ENCODE measurements around the gene TFCP2L1. TPM values are rescaled to one million over a fixed set of nuclear protein-coding genes. Genes with fewer than 3 reads are reported as not detected.

Gene TFCP2L1
- total RNA-seq, 2 donors from 2014 or later, result 54.2 to 103 TPM

GRCh38 chr2:121220995-121221394 is 64.0 kb downstream of the TFCP2L1 start:
- Histone ChIP-seq H3K27ac (no peak overlapping the region), H3K4me1 (no peaks in the 10 kb centered on the region), H3K4me3 (no peak overlapping the region), H3K27me3 (no peaks in the 10 kb centered on the region), H3K9ac (ENCODE audit: low read depth in 2 of 2, low read length in 2 of 2) (no peak overlapping the region), H3K9me3 (no peaks in the 10 kb centered on the region), H3K36me3 (peaks cover 5% of the 10 kb centered on the region)
- no peak for TF ChIP-seq CTCF (IDR thresholded peaks at IDR 0.05)
- intact Hi-C loops (cut with DNase I), result no loop called here
- no peak for DNase-seq

- Histone ChIP-seq H3K4me1 (no peaks in the 10 kb centered on the region), H3K9me3 (no peaks in the 10 kb centered on the region), H3K27ac (no peak overlapping the region), H3K36me3 (peaks cover 5% of the 10 kb centered on the region), H3K9ac (ENCODE audit: low read depth in 2 of 2, low read length in 2 of 2) (no peak overlapping the region), H3K27me3 (no peaks in the 10 kb centered on the region), H3K4me3 (no peak overlapping the region)
- intact Hi-C loops (cut with DNase I), result no loop called here
- TF ChIP-seq CTCF (IDR thresholded peaks at IDR 0.05), result no peak
- DNase-seq, result no peak
Measured at GRCh38 chr2:121219866-121220265, 65.1 kb downstream of the TFCP2L1 start.

DNA sequence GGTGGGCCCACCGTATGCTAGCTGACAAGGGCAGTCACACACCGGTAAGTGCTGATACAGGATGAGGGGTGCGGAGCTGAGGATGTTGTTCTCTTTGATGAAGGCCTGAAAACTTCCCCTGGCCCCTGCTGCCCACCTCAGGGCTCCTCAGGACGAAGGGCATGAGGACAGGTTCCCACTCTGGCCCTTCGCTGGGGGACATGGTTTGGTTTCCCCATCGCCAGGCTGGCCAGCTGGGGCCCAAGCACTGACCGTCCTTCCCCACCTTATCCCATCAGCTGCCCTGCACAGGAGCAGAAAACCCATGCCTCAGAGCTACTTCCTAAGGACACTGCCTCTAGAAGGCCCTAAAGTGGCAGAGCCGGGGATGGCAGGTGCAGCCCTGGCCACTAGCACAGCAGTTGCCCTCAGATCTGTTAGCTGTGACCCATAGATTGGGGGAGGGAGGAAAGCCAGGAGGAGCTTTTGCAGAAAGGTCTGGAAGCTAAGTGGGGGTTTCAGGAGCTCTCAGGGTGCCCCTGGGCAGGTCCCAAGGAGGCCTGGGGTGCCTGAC is 66.5 kb downstream of the TFCP2L1 start:
- TF ChIP-seq CTCF (IDR thresholded peaks at IDR 0.05), result no peak
- intact Hi-C loops (cut with DNase I), result no loop called here
- Histone ChIP-seq H3K9me3 (no peaks in the 10 kb centered on the region), H3K36me3 (peaks cover 2% of the 10 kb centered on the region), H3K27ac (no peak overlapping the region), H3K4me3 (no peak overlapping the region), H3K4me1 (peaks cover 3% of the 10 kb centered on the region), H3K27me3 (no peaks in the 10 kb centered on the region), H3K9ac (ENCODE audit: low read depth in 2 of 2, low read length in 2 of 2) (no peak overlapping the region)
- no peak for DNase-seq

DNA sequence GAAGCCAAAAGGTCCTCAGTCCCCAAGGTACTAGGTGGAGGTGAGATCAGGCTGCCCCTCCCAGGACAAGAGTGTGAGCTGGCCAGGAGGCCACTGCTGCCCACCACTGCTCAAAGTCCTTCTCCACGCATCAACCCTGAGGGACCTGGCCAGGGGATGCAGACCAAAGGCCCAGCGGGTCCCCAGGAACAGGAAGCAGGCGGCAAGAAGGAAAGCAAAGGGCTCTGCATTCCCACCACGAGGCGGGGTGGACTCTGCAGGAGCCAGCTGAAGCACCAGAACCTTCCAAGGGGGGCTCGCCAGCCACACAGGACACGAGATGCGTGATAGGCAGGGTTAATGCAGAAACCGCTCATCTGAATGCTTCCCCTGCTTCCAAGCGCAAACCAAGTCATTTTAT is 67.4 kb downstream of the TFCP2L1 start:
- DNase-seq, result no peak
- Histone ChIP-seq H3K36me3 (no peaks in the 10 kb centered on the region), H3K9ac (ENCODE audit: low read depth in 2 of 2, low read length in 2 of 2) (no peak overlapping the region), H3K4me1 (peaks cover 9% of the 10 kb centered on the region), H3K9me3 (no peaks in the 10 kb centered on the region), H3K27ac (no peak overlapping the region), H3K4me3 (no peak overlapping the region), H3K27me3 (no peaks in the 10 kb centered on the region)
- intact Hi-C loops (cut with DNase I), result no loop called here
- no peak for TF ChIP-seq CTCF (IDR thresholded peaks at IDR 0.05)

DNA sequence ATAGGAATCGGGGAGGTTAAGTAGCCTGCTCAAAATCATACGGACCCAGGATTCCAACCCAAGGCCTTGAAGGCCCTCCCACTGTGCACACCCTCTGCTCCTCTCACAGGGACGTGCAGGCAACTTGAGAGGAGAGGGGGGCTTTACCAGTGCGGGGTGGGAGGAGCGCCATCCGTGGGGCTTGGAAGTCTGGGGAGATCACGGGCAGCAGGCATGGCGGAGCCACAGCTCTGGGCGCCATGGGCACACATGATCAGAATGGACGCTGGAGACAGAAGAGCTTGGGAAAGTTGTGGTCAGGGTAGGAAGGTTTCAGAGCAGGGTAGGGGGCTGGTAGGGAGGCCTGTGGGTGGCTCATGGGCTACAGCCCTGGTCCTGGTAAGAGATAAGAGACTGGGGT is 70.7 kb downstream of the TFCP2L1 start:
- intact Hi-C loops (cut with DNase I), result no loop called here
- Histone ChIP-seq H3K36me3 (no peaks in the 10 kb centered on the region), H3K4me1 (peaks cover 18% of the 10 kb centered on the region), H3K4me3 (no peak overlapping the region), H3K9me3 (no peaks in the 10 kb centered on the region), H3K9ac (ENCODE audit: low read depth in 2 of 2, low read length in 2 of 2) (no peak overlapping the region), H3K27ac (no peak overlapping the region), H3K27me3 (no peaks in the 10 kb centered on the region)
- TF ChIP-seq CTCF (IDR thresholded peaks at IDR 0.05), result no peak
- DNase-seq, result no peak
